Sigmoid colon (tissue), 4 donors: ENCODE measurements around the gene RMRP.
"Not testable (repeated sequence)": the region's sequence is repeated elsewhere in the genome, so short reads cannot be mapped to it uniquely, and the experiment has no call there.

Source experiments
- CTCF ChIP-seq, 4 experiments: fragments of 450-650 bp in 3 of 4; fragments of 200-600 bp in 1 of 4; IDR thresholded peaks; one replicate each; pipeline ENCODE4 v1.5.1; 2016 to 2019; ENCODE audit warnings: antibody characterized with exemption in 4 of 4, mild to moderate bottlenecking in 3 of 4, moderate library complexity in 2 of 4
- EP300 ChIP-seq, 4 donors: sonication (generic); formaldehyde crosslinking; IDR thresholded peaks; one replicate each; pipeline ENCODE4 v1.6.1; 2017; ENCODE audit warnings: antibody characterized with exemption in 4 of 4
- POLR2AphosphoS5 ChIP-seq, 4 donors: sonication (generic); formaldehyde crosslinking; IDR thresholded peaks; one replicate each; pipeline ENCODE4 v1.6.1; 2017; ENCODE audit warnings: antibody characterized with exemption in 4 of 4

- not testable (repeated sequence) for TF ChIP-seq CTCF, POLR2AphosphoS5, EP300 (IDR thresholded peaks at IDR 0.05)
Observed at GRCh38 chr9:35636877-35637246, 21.0 kb downstream of the RMRP start.
